Thyroid gland (tissue), 4 donors: Measurements from ENCODE around the gene TAC4.

ENCODE experiments used
- CTCF ChIP-seq, 6 experiments: fragments of 200-600 bp in 3 of 6; fragments of 450-650 bp in 3 of 6; sonication (generic) in 3 of 6; IDR thresholded peaks; one replicate each; pipeline ENCODE4 v1.5.1; 2016 to 2019; ENCODE audit warnings: antibody characterized with exemption in 6 of 6, mild to moderate bottlenecking in 2 of 6, inconsistent platforms in 1 of 6, moderate library complexity in 1 of 6
- POLR2A ChIP-seq, 2 donors: fragments of 450-650 bp; IDR thresholded peaks; one replicate each; pipeline ENCODE4 v1.6.1; 2017; ENCODE audit warnings: antibody characterized with exemption in 2 of 2, mild to moderate bottlenecking in 2 of 2, moderate library complexity in 1 of 2

- TF ChIP-seq CTCF (IDR thresholded peaks at IDR 0.05) (no peak), POLR2A (IDR thresholded peaks at IDR 0.05) (no peak)
Measured at GRCh38 chr17:49870298-49870697, 22.4 kb upstream of the TAC4 start.
